GM19397 (cell line): ENCODE measurements around the gene DCHS2.

Experiments
- ATAC-seq: cut with Tn5 transposase; IDR thresholded peaks from one replicate; pipeline ENCODE4 v1.9.1; 2021; ENCODE audit warnings: mild to moderate bottlenecking, moderate library complexity; ENCODE audit not compliant: unreplicated experiment

Gene DCHS2, protein sequence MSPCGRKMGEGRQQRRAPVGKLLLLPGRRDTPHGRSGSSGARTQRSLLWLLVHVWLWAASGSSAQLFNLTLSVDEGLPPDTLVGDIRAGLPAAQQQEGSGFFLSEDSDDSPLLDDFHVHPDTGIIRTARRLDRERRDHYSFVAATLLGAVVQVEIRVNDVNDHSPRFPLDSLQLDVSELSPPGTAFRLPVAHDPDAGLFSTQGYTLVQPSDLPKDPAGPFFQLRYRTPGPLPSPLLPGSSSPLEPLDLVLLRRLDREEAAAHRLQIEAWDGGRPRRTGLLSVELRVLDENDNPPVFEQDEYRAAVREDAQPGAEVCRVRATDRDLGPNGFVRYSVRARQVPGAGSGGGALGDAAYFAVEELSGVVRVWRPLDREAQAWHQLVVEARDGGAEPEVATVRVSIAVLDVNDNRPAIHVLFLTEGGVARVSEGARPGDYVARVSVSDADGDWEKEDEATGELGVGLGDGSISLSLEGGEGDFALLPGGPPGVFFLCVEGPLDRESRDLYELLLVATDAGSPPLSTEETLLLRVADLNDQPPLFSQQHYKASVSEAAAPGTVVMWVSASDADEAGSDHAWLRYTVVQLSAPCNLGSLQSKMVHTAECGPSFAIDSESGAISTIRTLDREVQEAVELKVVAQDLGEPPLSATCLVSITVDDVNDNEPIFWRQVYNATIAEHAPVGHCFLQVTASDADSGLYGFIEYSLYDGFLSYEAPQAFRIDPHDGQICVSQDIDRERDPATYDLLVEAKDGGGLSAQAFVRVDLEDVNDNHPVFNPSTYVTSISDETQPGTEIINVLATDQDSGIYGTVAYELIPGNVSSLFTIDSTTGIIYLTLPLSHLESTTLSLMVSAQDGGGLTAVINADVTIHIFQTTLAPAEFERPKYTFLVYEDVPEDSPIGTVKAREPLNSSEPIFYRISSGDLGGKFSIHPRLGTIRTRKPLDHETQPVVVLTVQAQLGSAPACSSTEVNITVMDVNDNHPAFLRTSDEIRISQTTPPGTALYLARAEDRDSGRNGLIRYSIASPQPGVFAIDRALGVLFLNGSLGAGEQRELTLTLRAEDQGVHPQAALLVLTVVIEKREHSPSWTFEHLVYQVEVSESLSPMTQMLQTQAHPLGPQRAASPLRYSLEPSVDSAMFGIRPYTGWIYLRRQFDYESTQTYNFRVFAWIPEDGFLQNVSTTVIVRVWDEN (N-terminal part only)

DNA sequence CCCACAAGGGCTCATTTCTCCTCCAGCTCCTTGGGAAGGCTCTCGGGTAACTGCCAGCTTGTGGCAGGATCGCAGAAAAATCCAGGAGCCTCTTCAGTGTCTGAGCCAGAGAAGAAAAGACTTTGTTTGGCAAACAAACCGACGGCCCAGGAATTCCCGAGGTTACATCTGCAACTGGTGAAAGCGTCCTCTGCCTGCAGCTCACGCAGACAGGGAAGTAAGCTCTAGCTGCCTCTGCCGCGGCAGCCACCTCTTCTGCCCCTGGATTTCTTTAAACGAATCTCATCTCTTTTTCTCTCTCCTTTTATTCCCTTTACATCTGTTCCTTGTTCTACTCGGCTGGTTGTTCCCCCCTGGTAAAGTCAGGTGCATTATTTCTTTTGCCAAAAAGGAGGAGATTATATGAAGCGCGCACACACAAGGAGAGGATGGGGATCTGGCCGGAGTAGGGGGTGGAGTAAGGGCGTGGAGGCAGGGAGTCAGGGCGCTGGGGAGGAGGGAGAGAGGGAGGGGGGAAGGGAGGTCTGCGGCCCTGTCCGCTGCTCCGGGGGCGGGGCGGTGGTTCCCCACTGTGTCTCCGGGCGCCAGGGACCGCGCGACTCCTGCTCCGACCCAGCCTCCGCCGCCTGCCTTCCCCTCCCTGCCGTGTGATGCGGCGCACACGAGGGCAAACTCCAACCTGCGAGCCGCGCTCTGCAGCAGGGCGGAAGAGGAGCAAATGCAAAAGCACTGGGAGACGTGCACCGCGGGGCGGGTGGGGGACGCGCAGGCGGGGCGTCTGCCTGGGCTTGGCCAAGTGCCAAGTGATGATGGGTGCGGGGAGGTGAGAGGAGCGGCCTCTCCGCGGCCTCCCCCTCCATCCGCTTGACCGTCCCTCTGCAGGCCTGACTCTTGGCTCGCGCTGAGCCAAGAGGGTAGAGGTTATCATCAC lies at the start of gene DCHS2:
Gene DCHS2, minus strand, starts transcription at position 459 of the 931 bp plus-strand sequence. Its CDS starts 444 bp downstream, at position 15.
- ATAC-seq, result peak; percentile 66

DNA sequence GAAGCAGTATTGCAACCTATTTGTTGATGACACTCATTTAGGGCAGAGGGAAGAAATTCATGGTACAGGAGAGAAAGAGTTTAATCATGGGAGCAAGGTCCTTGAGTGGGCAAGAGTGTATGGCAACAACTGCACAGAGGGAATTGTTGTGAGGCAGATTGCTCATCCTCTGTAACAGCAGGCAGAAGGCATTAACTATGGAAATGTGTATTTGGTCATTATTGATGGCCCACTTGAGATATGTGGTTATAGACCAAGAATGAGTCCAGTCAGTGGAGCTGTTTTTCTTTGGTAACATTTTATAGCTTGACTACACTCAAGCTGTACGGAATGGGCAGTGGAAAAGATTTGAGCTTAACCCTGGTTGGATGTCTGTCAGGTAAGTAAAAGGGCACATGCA lies 42.7 kb upstream of the DCHS2 start:
- ATAC-seq, result no peak

DNA sequence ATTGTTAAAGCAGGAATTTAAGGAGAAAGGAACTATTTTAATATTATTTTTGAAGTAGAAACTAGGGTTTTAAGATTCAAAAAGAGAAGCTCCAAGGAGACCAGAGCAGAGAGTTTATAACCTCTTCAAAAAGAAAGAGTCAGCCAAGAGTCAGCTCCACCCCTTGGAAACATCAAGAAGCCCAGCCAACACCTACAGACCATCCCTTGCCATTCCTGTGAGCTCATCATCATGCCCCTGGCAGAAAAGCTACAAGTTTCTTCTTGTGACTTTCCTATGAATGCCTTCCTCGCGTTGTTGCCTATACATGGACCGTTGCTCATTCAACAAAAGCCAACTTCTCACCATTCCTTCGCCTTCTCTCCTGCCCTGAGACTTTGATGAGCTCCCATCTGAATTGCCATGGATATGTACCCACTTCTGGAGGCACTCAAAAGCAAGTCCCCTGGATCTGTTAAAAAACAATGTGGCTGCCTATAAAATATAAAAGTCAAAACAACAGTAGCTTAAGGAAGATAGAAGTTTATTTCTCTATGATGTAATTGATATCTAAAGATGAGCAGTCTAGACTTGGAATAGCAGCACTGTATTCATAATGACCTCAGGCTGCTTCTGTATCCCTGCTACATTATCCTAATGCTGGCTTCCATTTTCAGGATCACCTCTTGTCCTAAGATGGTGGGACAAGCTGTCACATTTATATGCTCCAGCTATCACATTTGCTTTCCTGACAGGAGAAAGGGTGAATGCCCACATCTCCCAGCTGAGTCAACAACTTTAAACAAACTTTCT lies 38.3 kb upstream of the DCHS2 start:
- ATAC-seq, result no peak

DNA sequence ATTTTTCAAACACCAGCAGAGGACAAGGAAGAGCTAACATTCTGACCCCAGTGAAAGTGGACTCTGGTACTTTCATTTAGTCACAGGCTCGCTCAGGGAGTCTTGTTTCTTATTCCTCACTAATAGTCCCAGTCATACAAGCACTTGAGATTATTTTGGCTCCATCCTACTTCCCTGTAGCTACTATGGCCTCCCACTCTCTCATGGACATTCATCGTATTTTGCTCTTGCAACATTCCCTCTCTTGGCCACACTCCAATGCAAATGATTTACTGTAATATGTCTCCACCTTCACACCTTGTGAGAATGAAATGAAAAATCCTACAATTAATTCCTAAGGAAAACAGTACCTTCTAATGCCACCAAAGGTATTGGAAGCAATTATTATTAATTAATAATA lies 37.3 kb upstream of the DCHS2 start:
- no peak for ATAC-seq

DNA sequence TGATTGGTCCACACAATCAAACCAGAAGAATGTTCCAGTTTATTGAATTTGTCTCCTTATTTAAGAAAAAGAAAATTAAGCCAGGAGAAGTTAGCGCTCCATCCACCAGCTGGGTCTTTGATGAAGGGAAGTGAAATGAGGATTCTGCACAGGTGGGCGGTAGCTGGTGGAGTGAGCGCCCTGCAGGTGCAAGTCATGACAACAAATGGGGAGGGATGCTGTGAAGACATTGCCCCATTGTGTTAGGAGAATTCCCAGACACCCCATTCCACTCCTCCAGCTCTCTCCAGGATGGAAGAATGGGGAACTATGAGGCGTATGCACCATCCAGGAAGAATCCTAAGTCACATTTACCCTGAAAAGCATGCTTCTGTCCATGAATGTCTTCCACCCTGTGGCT lies 35.7 kb upstream of the DCHS2 start:
- ATAC-seq, result no peak

DNA sequence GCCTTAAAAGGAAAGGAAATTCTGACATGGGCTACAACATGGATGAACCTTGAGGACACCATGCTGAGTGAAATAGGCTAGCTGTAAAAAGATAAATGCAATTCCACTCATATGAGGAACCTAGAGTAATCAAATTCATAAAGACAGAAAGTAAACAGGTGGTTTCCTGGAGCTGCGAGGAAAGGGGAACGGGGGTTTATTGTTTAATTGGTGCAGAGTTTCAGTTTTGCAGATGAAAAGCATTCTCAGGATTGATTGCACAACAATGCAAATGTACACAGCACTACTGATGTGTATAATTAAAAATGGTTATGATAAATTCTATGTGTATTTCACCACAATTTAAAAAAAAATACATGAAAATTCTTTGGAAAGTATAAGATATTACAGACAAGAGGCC lies 34.6 kb upstream of the DCHS2 start:
- no peak for ATAC-seq

DNA sequence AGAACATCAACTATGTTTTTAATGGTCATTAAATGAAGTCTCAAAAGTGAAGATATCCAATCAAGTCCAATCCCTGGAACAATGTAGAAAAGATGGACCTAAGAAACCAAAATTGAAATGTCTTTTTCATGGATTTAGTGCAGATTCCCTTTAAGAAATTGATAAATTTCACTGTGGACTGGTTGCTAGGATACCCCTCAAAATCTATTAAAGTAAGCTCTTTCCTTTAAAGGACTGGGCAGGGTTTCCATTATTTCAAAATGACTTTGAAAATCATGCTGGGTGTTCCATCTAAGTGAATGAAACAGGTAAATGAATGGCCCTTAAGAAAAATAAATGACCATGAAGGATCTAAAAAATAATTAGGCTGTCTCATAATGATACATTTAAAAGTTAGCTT lies 30.0 kb upstream of the DCHS2 start:
- no peak for ATAC-seq

DNA sequence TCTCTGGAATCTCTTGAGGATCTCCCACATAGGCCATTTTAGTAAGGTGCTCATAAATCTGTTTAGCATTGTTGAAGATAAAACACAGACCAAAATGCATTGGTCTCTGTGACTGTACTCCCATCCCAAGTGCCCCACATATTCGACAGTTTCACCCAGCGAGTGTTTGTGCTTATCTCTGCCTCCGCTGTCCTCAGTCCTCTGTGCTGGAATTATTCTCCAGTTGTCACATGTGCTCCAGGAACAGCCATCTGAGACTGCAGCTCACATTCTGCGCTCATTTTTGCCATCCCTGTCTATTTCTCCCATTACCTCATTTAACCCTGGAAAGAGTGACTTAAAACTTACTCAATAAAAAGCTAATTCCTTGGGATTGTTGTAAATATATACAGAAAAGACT lies 27.6 kb upstream of the DCHS2 start:
- ATAC-seq, result no peak

DNA sequence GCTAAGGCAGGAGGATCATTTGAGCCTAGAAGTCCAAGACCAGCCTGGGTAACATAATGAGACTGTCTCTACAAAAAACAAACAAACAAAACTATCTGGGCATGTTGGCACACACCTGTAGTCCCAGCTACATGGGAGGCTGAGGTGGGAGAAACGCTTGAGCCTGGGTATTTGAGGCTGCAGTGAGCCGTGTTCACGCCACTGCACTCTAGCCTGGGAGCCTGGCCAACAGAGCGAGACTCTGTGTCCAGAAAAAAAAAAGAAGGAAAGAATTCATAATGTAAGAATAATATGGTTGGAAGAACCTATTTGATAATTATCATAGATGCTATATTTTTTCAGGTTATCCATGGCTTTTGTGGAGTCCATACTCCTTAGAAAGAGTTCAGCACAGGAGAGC lies 26.0 kb upstream of the DCHS2 start:
- no peak for ATAC-seq

DNA sequence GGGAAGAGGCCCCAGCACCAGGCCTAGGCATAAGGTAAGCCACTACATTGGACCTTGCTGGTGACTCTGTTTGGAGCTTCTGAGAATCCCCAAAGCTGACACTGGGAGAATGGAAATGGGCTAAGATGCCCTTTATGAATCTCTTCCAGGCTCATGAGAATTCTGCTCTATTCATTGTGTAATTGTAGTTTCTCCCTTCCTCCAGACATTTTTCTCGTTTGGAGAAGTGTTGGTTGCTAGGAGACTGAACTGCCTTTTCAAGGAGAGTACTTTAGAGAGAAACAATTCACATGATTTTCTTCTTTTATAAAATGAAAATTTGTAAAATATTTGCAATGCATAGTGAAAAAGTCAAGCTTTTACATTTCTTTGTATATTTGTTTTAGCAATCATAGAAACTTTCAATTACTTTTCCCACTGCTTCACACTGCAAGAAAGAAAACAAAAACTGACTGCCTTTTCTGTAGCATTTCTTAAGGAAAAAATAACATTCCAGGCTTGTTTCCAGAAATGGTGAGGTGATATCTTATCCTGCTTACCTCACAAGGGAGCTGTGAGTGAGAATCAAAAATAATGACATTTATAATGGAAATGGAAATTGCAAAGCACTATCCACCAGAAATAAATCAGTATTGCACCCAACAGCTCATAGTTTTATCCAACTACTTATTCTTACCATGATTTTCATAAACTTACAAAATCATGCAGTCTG lies 24.9 kb upstream of the DCHS2 start:
- no peak for ATAC-seq

DNA sequence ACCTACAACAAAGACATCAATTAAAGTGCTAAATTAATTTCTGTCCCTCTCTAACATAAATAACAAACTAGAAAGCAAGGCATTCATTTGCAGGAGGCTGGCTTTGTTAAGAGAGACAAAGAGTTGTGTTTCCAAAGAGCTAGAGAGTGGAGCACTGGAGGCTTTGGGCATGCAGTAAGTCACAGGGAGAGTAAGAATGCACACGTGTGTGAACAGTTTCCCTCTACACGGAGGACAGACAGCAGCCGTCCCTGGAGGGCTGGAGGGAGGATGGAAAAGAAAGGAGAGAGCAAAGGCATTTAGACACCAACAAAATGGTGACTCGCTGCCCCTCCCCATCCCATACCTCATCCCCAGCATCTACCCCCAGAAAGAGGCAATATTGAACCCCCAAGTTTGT lies 20.4 kb upstream of the DCHS2 start:
- no peak for ATAC-seq

DNA sequence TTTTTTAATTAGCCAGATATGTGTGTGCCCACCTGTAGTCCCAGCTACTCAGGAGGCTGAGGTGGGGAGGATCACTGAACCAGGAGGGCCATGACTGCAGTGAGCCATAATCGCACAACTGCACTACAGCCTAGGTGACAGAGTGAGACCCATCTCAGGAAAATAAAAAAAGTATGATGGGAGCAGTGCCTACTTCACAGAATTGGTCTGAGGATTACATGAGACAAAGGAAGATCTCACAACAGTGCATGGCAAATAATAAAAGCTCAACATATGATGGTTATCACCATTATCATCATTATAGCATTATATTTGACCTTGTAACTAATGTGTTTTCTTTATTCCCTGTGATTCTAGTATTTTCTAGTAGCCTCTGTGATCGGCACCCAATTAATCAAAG lies 19.9 kb upstream of the DCHS2 start:
- ATAC-seq, result no peak

DNA sequence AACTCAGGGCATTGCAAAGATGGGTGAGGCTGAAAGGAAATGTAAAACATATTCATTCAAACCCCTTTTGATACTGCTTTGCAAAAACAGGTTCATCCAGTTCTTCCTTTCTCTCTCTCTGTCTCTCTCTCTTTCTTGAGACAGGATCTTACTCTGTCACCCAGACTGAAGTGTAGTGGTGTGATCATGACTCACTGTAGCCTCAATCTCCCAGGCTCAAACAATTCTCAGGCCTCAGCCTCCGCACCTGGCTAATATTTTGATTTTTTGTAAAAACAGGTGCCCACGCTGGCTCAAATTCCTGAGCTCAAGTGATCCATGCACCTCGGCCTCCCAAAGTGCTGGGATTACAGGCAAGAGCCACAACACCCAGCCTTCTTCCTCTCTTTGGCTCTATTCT lies 15.6 kb upstream of the DCHS2 start:
- ATAC-seq, result no peak

DNA sequence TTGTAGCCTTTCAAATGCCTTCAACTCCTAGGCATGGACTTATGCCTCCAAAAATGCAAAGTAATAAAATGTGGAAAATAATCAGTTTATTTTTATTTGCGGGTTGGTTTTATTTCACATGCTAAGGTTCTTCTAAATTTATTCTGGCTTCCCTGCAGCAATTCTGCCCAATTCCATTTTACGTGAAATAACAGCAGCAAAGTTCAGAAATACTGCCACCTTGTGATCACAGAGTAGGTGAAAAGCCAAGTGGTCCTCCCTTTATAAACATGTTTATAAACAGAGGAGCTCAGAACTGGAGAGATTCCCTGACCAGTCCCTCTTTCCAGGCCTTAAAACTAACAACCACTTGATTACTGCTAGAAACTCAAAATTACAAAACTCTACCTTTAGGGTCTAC lies 14.7 kb upstream of the DCHS2 start:
- peak; percentile 47 for ATAC-seq

DNA sequence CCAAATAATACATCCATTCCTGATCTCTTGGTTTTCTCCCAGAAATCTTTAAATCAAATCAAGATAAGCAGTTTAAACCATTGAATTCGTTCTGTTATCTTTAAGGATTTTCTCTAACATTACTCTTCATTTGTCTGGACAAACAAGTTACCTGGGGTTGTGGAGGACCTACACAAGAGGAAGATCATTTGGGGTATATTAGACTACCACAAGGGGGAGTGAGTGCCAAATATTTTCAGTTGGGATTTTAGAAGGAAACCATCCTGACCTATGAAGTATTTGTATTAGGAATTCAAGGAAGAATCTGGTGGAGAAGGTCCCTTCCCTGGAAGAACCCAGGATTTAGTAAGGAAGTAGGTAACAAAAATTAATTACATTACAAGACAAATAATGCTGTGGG lies 12.0 kb upstream of the DCHS2 start:
- ATAC-seq, result no peak

DNA sequence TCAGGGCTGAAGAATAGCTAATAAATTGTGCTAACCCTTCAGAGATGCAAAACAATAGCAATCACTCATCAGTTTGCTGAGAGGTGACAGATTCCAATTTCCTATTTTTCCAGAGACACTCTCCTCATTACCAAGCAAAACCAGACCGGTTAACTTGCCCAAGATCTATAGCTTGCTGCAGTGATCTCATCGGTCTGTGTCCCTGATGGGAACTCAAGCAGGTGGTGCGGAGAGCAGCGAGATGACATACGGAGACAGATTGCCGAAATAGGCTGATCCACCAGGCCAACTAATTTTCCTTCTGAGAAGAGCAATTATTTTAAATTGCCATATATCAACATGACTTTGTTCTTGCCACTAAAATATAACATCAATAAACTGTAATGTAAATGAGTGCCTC lies 10.5 kb upstream of the DCHS2 start:
- no peak for ATAC-seq

DNA sequence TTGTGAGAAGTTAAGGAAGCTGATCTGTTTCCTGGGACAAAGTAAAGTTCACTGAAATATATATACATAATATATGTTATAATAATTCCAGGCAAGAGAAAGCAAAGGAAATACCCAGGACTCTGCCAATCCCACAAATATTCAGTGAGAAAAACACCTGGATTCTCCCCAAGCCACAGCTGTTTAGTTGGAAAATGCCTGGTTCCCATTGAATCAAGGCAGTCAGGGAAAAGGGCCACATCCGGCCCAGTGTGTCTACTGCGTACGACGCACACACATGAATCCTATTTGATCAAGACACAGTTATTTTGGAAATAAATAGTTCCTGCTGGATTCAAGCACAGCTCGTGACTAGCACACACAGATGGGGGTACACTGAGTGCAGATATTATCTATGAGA lies 6.3 kb upstream of the DCHS2 start:
- no peak for ATAC-seq

DNA sequence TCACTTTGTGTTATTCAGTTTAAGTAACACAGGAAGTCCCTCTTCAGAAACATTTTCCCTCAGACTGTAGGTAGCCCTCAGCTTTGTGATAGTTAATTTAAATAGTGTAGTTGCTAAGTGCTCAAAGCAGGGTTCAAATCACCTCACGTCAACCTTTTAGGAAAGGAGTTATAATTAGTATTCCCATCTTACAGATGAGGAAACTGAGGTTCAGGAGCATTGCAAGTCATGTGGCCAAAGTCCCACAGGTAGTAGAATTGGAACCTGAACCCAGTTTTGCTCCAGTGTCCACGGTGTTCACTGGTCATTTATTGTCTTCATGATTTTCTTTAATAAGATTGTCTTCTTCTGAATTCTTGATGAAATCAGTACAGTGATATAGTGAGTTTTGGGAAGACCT lies 4.3 kb upstream of the DCHS2 start:
- no peak for ATAC-seq

DNA sequence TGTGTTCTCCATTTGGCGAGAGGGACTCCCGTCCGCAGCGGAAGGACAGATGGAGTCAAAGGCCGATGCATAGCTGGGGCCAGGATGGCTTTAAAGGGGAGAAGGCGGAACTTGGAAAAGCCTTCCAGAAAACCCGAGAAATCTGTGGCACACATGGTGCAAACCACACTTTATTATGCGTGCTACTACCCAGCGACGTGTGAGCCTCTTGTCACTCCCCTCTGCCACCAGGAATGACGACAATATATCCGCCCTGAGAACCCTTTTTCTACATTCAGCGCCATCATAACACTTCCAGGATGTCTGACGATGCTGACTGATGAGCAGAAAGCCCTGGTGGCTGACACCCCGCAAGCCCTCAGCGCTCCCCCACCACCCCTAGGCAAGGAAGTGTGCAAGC lies 689 bp upstream of the DCHS2 start:
- ATAC-seq, result no peak
